HG03565 (cell line): ENCODE results near the gene MAP3K20.
A peak's percentile ranks its signal among the peaks of the same experiment; 100 is the strongest.
"Not testable (repeated sequence)": the region's sequence is repeated elsewhere in the genome, so short reads cannot be mapped to it uniquely, and the experiment has no call there.

Experiments used
- ATAC-seq: cut with Tn5 transposase; IDR thresholded peaks from one replicate; pipeline ENCODE4 v1.9.1; 2021; ENCODE audit warnings: mild to moderate bottlenecking, moderate library complexity; ENCODE audit not compliant: unreplicated experiment

MAP3K20 gene

DNA sequence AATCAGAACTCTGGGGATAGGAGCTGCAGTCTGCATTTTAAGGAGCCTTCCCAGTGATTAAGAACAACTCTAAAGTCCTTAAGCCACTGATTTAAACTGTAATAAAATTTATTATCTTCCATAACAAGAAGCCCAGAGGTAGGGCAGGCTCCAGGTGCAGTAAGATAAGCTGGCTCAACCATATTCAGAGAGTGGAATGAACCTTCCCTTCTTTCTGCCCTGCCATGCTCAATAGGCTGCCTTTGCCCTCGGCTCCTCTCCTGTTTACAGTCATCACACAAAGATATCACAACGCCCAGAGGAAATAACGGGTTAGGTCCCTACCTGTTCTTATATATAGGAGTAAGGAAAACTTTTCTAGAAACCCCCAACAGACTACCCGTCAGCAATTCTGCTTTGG lies 188.5 kb downstream of the MAP3K20 start:
- no peak for ATAC-seq

GRCh38 chr2:173264603-173265366 lies 189.1 kb downstream of the MAP3K20 start:
- peak; percentile 92 for ATAC-seq

DNA sequence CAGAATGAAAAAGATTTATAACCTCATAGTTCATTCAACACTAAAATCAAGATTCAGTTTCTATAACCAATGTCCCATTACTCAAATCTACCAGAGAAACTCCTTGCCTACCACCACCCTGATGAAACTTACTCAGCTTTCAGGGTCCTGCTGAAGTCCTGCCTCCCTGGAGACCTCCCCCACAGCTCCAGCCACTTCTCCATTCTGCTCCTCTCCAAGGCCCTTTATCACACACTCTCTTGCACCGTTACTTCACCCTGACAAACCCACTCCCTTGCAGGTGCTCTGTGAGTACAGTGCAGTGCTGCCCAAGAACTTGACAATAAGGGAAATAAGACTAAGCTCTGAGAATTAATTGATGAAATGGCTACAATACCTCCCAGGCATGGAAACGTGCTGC lies 195.5 kb downstream of the MAP3K20 start:
- no peak for ATAC-seq

- ATAC-seq, result no peak
These were observed 196.2 kb downstream of the MAP3K20 start for GRCh38 chr2:173271825-173272224.

- ATAC-seq, result no peak
These were observed 197.2 kb downstream of the MAP3K20 start for GRCh38 chr2:173272849-173273248.

GRCh38 chr2:173278794-173279526 lies 203.3 kb downstream of the MAP3K20 start:
- no peak for ATAC-seq

DNA sequence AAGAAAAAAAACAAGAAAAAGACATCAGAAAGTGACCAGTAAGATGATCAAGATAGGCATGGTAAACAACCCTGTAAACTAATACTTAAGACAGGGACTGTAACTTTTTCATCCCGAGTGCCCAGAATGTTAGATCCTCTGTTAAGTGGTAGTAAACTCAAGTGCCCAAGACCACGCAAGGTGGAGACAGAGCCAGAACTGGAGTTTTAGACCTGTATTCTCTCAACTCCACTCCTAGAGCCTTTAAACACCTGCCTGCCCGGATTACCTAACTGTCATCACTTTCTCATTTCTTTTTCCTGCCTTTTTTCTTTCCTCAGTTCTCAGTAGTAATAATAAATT lies 203.9 kb downstream of the MAP3K20 start:
- no peak for ATAC-seq

DNA sequence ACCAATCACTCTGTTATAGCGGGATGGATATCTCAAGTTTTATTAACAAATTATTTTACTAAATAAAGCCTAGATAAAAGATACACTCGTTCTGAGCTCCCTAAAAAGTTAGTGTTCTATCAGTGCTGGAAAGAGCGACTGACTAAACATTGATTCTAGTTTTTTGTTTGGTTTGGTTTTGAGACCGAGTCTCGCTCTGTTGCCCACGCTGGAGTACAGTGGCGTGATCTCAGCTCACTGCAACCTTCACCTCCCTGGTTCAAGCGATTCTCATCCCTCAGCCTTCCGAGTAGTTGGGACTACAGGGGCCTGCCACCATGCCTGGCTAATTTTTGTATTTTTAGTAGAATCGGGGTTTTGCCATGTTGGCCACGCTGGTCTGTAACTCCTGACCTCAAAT lies 205.2 kb downstream of the MAP3K20 start:
- no peak for ATAC-seq

DNA sequence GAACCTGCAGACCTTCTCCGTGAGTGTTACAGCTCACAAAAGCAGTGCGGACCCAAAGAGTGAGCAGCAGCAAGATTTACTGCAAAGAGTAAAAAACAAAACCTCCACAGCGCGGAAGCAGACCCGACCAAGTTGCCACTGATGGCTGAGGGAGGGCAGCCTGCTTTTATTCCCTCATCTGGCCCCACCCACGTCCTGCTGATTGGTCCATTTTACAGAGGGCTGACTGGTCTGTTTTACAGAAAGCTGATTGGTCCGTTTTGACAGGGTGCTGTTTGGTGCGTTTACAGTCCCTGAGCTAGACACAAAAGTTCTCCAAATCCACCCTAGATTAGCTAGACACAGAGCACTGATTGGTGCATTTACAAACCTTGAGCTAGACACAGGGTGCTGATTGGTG lies 206.3 kb downstream of the MAP3K20 start:
- not testable (repeated sequence) for ATAC-seq

DNA sequence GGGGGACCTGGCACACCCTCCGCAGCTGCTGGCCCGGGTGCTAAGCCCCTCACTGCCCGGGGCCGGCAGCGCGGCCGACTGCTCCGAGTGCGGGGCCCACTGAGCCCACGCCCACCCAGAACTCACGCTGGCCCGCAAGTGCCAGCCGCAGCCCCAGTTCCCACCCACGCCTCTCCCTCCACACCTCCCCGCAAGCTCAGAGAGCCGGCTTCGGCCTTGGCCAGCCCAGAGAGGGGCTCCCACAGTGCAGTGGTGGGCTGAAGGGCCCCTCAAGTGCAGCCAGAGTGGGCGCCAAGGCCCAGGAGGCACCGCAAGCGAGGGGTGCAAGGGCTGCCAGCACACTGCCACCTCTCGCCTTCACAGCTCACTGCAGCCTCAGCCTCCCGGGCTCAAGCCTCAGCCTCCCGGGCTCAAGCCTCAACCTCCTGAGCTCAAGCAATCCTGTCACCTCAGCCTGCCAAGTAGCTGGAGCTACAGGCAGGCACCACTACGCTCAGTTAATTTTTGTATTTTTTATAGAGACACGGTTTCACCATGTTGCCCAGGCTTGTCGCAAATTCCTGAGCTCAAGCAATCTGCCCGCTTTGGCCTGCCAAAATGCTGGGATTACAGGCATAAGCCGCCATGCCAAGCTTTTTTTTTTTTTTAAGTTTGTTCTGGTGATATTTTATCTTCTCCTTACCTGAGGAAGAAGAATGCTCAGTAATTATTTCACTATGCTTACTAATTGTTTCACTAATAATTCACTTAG lies 207.3 kb downstream of the MAP3K20 start:
- no peak for ATAC-seq

- peak; percentile 83 for ATAC-seq
These were observed 210.6 kb downstream of the MAP3K20 start for GRCh38 chr2:173286153-173286809.

- no peak for ATAC-seq
These were observed 211.9 kb downstream of the MAP3K20 start for GRCh38 chr2:173287594-173287993.

DNA sequence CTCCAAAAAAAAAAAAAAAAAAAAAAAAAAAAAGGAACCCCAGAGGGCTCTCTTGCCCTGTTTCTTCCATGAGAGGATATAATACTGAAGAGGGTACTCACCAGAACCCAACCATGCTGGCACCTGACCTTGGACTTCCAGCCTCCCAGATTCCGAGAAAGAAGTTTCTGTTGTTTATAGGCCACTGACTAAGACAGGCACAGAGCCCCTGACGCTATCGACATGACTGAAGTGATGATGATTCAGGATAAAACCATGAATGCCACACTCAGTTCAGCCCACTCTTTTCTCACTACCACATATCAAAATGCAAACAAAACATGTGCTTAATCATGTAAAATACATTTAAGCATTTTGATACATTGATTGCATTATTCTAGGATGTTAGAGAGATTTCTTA lies 212.9 kb downstream of the MAP3K20 start:
- no peak for ATAC-seq

DNA sequence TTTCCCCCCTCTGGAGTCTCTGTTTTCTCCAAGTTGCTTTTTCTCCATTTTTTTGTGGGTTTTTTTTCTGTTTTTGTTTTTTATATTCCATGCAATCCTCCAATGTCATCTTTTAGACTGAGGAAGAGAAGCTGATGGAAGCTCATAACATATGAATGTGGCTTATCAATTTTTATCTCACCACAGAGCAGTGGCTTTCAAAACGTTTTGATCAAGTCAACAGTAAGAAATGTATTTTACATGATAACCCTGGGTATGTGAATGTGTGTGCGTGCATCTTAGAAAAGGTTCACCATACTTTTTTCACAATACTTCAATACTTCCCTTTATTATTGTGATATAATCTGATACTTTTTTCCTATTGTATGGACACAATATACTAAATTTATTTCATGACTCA lies 214.4 kb downstream of the MAP3K20 start:
- no peak for ATAC-seq

GRCh38 chr2:173290518-173290917 lies 214.9 kb downstream of the MAP3K20 start:
- ATAC-seq, result no peak

DNA sequence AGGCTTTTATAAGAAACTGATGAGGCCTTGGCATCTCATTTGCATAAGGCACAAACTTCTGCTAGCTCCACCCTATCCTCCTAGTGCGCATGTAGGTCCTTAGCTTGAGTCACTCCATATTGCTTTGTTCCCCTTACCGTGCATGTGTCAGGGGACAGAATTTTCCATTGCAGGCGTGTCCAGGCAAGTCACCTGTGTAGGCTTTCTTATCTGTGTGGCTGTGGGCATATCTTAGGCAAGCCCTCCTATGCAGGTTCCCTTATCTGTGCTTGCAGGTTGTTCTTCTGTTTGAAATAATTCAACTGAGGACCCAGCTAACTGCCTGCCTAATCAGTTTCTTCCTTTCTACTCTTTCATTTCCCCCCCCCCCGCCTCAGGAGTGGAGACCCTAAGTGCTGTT lies 215.8 kb downstream of the MAP3K20 start:
- no peak for ATAC-seq

GRCh38 chr2:173296235-173296634 lies 220.6 kb downstream of the MAP3K20 start:
- no peak for ATAC-seq

GRCh38 chr2:173298536-173299097 lies 223.0 kb downstream of the MAP3K20 start:
- no peak for ATAC-seq

GRCh38 chr2:173299764-173300163 lies 224.1 kb downstream of the MAP3K20 start:
- ATAC-seq, result no peak

DNA sequence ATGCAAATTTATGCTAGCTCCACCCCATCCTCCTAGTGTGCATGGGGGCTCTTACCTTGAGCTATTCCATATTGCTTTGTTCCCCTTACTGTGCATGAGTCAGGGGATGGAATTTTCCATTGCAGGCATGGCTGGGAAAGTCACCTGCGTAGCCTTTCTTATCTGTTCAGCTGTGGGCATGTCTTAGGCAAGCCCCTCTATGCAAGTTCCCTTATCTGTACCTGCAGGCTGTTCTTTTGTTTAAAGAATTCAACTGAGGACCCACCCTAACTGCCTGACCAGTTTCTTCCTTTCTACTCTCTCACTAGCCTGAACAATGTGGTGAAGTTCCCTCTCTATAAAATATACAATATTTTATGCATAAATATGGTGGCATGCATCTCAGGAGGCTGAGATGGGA lies 224.8 kb downstream of the MAP3K20 start:
- ATAC-seq, result no peak

DNA sequence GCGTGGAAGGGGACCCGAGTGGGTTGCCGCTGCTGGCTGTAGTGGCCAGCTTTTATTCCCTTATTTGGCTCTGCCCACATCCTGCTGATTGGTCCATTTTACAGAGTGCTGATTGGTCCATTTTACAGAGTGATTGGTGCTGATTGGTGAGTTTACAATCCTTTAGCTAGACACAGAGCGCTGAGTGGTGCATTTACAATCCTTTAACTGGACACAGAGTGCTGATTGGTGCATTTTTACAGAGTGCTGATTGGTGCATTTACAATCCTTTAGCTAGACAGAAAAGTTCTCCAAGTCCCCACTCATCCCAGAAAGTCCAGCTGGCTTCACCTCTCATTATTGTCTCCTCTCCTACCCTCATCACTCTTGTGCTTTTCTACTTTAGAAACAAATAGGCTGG lies 225.9 kb downstream of the MAP3K20 start:
- not testable (repeated sequence) for ATAC-seq
